B cell (primary cell): Measurements from ENCODE around the gene NSUN2.

Experiments
- EZH2 ChIP-seq: IDR thresholded peaks from 2 replicates; pipeline ENCODE4 v1.6.1; 2012; ENCODE audit warnings: borderline replicate concordance, low read depth, mild to moderate bottlenecking, moderate library complexity, low read length; ENCODE audit not compliant: insufficient read depth, poor library complexity, severe bottlenecking
- TF ChIP-seq, protein P1 (sequence below): fragments of 200-600 bp; IDR thresholded peaks from one replicate; pipeline ENCODE4 v1.8.0; 2022; ENCODE audit warnings: antibody characterized with exemption, mild to moderate bottlenecking

- TF ChIP-seq, protein P1, sequence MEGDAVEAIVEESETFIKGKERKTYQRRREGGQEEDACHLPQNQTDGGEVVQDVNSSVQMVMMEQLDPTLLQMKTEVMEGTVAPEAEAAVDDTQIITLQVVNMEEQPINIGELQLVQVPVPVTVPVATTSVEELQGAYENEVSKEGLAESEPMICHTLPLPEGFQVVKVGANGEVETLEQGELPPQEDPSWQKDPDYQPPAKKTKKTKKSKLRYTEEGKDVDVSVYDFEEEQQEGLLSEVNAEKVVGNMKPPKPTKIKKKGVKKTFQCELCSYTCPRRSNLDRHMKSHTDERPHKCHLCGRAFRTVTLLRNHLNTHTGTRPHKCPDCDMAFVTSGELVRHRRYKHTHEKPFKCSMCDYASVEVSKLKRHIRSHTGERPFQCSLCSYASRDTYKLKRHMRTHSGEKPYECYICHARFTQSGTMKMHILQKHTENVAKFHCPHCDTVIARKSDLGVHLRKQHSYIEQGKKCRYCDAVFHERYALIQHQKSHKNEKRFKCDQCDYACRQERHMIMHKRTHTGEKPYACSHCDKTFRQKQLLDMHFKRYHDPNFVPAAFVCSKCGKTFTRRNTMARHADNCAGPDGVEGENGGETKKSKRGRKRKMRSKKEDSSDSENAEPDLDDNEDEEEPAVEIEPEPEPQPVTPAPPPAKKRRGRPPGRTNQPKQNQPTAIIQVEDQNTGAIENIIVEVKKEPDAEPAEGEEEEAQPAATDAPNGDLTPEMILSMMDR, result no peak
- TF ChIP-seq EZH2, result no peak
Measured at GRCh38 chr5:6552612-6553011, 80.2 kb downstream of the NSUN2 start.
